Measurements from ENCODE around the gene SCAMP4. TPM values are rescaled to one million over a fixed set of nuclear protein-coding genes. Genes with fewer than 3 reads are reported as not detected.

SCAMP4 gene
- polyA plus RNA-seq, 1 donor from 2014 or later, result 12.7 TPM

DNA sequence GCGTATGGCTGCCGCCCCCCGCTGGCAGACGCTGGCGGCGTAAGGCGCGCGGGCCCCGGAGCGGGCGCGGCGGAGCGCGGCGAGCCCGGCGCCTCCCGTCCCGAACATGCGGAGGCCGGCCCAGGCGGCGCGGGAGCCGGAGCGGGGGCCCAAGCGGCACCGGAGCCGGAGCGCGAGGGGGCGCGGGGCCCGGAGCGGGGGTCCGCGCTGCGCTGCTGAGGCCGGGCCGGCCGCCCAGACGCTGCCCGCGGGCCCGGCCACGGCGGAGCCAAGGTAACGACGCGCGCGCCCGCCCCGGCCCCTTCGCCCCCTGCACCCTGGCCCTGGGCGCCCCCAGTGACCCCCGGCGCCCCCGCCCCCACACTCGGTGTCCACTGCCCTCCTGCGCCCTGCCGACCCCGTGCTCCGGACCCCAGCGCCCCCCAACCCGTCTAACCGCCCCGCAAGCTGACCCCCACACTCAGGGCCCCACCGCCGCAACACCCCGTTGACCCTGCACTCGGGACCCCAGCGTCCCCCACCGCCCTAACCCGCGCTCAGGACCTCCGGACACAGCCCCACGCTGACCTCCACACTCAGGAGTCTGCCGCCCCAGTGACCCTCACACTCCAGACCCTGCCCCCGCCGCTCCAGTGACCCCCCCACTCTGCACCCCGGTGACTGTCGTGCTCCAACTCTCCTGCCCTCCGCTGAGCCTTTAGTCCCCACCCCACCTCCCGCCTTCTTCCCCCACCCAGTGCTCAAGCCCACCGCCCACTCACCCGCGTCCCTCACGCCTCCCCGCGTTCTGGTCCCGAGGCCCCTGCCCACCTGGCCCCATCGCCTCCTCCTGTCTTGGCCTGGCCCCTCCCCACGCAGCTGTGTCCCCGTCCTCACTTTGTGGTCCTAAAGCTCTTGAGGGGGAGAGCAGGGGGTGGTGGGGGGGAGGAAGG, 36.2 kb downstream of the SCAMP4 start, which contains the start of gene CSNK1G2:
Gene CSNK1G2 (plus strand): TSS at position 27 of the 932 bp plus-strand sequence. CDS start 28,601 bp downstream, outside the sequence.
- Histone ChIP-seq H3K27ac (ENCODE audit: low read length) (peak within 1 kb of the TSS; percentile 99), H3K9me3 (ENCODE audit: low read length) (no peaks in the 10 kb centered on the region), H3K27me3 (ENCODE audit: insufficient read depth, low read depth, low read length) (no peaks in the 10 kb centered on the region), H3K9me2 (ENCODE audit: insufficient read depth, low read length) (no peaks in the 10 kb centered on the region), H3F3A (ENCODE audit: insufficient read depth, low read length, poor library complexity, severe bottlenecking) (peaks cover 5% of the 10 kb centered on the region), H3K36me3 (ENCODE audit: insufficient read depth, low read length) (no peaks in the 10 kb centered on the region), H3K4me3 (ENCODE audit: low read length) (peak within 1 kb of the TSS; percentile 90), H3K4me2 (ENCODE audit: low read length) (peak within 1 kb of the TSS; percentile 88), H3K9ac (ENCODE audit: low read length) (peak within 1 kb of the TSS; percentile 97), H4K20me1 (ENCODE audit: insufficient read depth) (no peaks in the 10 kb centered on the region), H3K79me2 (replicated peaks; ENCODE audit: insufficient read depth, low read length) (peaks cover 36% of the 10 kb centered on the region), H2AFZ (ENCODE audit: low read depth, low read length) (peak within 1 kb of the TSS; percentile 65)
- TF ChIP-seq POLR2AphosphoS5 (IDR thresholded peaks at IDR 0.05) (no peak), MXI1 (conservative IDR thresholded peaks at IDR 0.05; ENCODE audit: poor library complexity, severe bottlenecking) (no peak), RAD21 (conservative IDR thresholded peaks at IDR 0.05) (no peak)
- TF ChIP-seq, protein P1, sequence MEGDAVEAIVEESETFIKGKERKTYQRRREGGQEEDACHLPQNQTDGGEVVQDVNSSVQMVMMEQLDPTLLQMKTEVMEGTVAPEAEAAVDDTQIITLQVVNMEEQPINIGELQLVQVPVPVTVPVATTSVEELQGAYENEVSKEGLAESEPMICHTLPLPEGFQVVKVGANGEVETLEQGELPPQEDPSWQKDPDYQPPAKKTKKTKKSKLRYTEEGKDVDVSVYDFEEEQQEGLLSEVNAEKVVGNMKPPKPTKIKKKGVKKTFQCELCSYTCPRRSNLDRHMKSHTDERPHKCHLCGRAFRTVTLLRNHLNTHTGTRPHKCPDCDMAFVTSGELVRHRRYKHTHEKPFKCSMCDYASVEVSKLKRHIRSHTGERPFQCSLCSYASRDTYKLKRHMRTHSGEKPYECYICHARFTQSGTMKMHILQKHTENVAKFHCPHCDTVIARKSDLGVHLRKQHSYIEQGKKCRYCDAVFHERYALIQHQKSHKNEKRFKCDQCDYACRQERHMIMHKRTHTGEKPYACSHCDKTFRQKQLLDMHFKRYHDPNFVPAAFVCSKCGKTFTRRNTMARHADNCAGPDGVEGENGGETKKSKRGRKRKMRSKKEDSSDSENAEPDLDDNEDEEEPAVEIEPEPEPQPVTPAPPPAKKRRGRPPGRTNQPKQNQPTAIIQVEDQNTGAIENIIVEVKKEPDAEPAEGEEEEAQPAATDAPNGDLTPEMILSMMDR (IDR thresholded peaks at IDR 0.05; ENCODE audit: poor library complexity, severe bottlenecking), result peak; percentile 6

GRCh38 chr19:1942078-1942933, 37.1 kb downstream of the SCAMP4 start:
- Histone ChIP-seq H3K36me3 (ENCODE audit: insufficient read depth, low read length) (no peaks in the 10 kb centered on the region), H3F3A (ENCODE audit: insufficient read depth, low read length, poor library complexity, severe bottlenecking) (peaks cover 5% of the 10 kb centered on the region), H3K27ac (ENCODE audit: low read length) (peak overlapping the region; percentile 78), H3K9ac (ENCODE audit: low read length) (peak overlapping the region; percentile 88), H3K27me3 (ENCODE audit: insufficient read depth, low read depth, low read length) (no peaks in the 10 kb centered on the region), H3K9me2 (ENCODE audit: insufficient read depth, low read length) (no peaks in the 10 kb centered on the region), H3K9me3 (ENCODE audit: low read length) (no peaks in the 10 kb centered on the region), H3K4me2 (ENCODE audit: low read length) (peak overlapping the region; percentile 88), H3K4me3 (ENCODE audit: low read length) (peak overlapping the region; percentile 90), H4K20me1 (ENCODE audit: insufficient read depth) (no peaks in the 10 kb centered on the region), H2AFZ (ENCODE audit: low read depth, low read length) (no peak overlapping the region), H3K79me2 (replicated peaks; ENCODE audit: insufficient read depth, low read length) (peaks cover 42% of the 10 kb centered on the region)
- TF ChIP-seq REST (IDR thresholded peaks at IDR 0.05; ENCODE audit: borderline replicate concordance) (peak; percentile 22), MXI1 (conservative IDR thresholded peaks at IDR 0.05; ENCODE audit: poor library complexity, severe bottlenecking) (peak; percentile 51), TAF1 (IDR thresholded peaks at IDR 0.05; ENCODE audit: low read depth) (no peak), POLR2AphosphoS5 (IDR thresholded peaks at IDR 0.05) (peak; percentile 30)
